Esophagus (tissue), 2 donors: Measurements from ENCODE around the gene SNRK. TPM values are rescaled to one million over a fixed set of nuclear protein-coding genes. Genes with fewer than 3 reads are reported as not detected.
A peak's percentile ranks its signal among the peaks of the same experiment; 100 is the strongest.
"Not testable (repeated sequence)": the region's sequence is repeated elsewhere in the genome, so short reads cannot be mapped to it uniquely, and the experiment has no call there.

ENCODE experiments used
- H3K27ac ChIP-seq, 2 donors: one replicate each; pipeline ENCODE4 v1.5.1; 2013; ENCODE audit warnings: low read depth in 2 of 2, mild to moderate bottlenecking in 2 of 2, inconsistent platforms in 1 of 2, low read length in 1 of 2, moderate library complexity in 1 of 2
- H3K27me3 ChIP-seq, 2 donors: one replicate each; pipeline ENCODE4 v1.6.1; 2013; ENCODE audit warnings: low read length in 2 of 2, control low read depth in 1 of 2, mild to moderate bottlenecking in 1 of 2; ENCODE audit not compliant: insufficient read depth in 2 of 2, control insufficient read depth in 1 of 2
- H3K36me3 ChIP-seq, 2 donors: one replicate each; pipeline ENCODE4 v1.6.1; 2013; ENCODE audit warnings: low read length in 1 of 2; ENCODE audit not compliant: control insufficient read depth in 2 of 2, insufficient read depth in 2 of 2
- H3K4me1 ChIP-seq, 2 donors: one replicate each; pipeline ENCODE4 v1.6.1; 2013; ENCODE audit warnings: low read length in 1 of 2; ENCODE audit not compliant: control insufficient read depth in 2 of 2, insufficient read depth in 2 of 2
- H3K4me3 ChIP-seq, 2 donors: one replicate each; pipeline ENCODE4 v1.5.1; 2013; ENCODE audit warnings: low read length in 2 of 2, mild to moderate bottlenecking in 2 of 2, low read depth in 1 of 2, moderate library complexity in 1 of 2
- H3K9me3 ChIP-seq, 2 donors: one replicate each; pipeline ENCODE4 v1.6.1; 2013; ENCODE audit warnings: mild to moderate bottlenecking in 2 of 2, low read depth in 1 of 2, low read length in 1 of 2, moderate library complexity in 1 of 2; ENCODE audit not compliant: control insufficient read depth in 2 of 2, insufficient read depth in 1 of 2
- WGBS, 2 donors: extraction: QIAGEN DNeasy Blood & Tissue Kit; methylation state at CpG; one replicate each; pipeline ENCODE4 v1.1.7; 2013; 5-methylcytosine and 5-hydroxymethylcytosine counted together
- polyA plus RNA-seq, 2 donors: library from polyadenylated mRNA; stranded (reverse); fragments of 200-250 nt; gene quantifications; one replicate each; pipeline ENCODE4 v1.2.3, GENCODE V29; 2013
- donor health status: healthy with polysubstance abuse.
- donor health status: Bipolar disorder and iron deficiency.

The SNRK gene
- polyA plus RNA-seq, 2 donors = 11.1 to 11.3 TPM

- Histone ChIP-seq H3K4me1 (peaks cover 0 to 3% of the 10 kb centered on the region in 2 donors), H3K4me3 (no peak overlapping the region), H3K9me3 (no peaks in the 10 kb centered on the region), H3K36me3 (peaks cover 16 to 28% of the 10 kb centered on the region in 2 donors), H3K27me3 (no peaks in the 10 kb centered on the region), H3K27ac (no peak overlapping the region)
- 86 to 87% methylated on average over 6 of the region's 6 CpGs for WGBS, 2 donors
These were observed 59.5 kb downstream of the SNRK start for GRCh38 chr3:43345877-43346276.

DNA sequence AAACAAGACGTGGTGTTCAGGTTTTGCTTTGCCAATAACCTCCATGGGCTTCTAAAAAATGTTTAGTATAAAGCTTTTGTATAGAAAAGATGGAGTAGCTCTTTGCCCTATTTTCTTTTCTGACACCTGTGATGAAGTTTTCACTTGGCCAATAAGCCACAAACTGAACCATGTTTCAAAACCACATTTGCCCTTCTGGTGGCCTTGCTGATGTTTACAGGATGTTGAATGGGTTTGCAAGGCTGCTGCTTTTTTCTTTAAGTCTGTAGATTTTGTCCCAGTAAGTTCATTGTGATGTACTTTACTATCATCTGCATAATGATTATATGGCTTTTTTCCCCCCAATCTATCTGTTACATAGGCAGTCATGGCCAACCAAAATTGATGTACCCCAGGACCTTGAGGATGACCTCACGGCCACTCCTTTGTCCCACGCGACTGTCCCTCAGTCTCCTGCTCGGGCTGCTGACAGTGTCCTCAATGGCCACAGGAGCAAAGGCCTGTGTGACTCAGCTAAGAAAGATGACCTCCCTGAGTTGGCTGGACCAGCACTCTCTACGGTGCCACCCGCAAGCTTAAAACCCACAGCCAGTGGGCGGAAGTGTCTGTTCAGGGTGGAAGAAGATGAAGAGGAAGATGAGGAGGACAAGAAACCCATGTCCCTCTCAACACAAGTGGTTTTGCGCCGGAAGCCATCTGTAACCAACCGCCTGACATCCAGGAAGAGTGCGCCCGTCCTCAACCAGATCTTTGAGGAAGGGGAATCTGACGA is 60.8 kb downstream of the SNRK start:
- peak overlapping the region; percentile 46 to 52 for H3K27ac ChIP-seq
- peaks cover 12 to 28% of the 10 kb centered on the region in 2 donors for H3K36me3 ChIP-seq
- 82 to 89% methylated on average over 14 of the region's 14 CpGs for WGBS, 2 donors
- peaks cover 0 to 3% of the 10 kb centered on the region in 2 donors for H3K4me1 ChIP-seq
- no peaks in the 10 kb centered on the region for H3K27me3 ChIP-seq
- H3K9me3 ChIP-seq = no peaks in the 10 kb centered on the region
- H3K4me3 ChIP-seq = no peak overlapping the region

DNA sequence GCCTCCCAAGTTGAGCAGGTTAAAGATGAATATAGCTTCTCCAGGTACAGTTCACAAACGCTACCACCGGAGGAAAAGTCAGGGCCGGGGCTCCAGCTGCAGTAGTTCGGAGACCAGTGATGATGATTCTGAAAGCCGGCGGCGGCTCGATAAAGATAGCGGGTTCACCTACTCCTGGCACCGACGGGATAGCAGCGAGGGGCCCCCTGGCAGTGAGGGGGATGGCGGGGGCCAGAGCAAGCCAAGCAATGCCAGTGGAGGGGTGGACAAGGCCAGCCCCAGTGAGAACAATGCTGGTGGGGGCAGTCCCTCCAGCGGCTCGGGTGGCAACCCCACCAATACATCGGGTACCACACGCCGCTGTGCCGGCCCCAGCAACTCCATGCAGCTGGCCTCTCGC is 61.4 kb downstream of the SNRK start:
- H3K4me3 ChIP-seq = no peak overlapping the region
- no peaks in the 10 kb centered on the region for H3K9me3 ChIP-seq
- H3K27ac ChIP-seq = peak overlapping the region in 1 of 2 donors; percentile 46
- peaks cover 8 to 26% of the 10 kb centered on the region in 2 donors for H3K36me3 ChIP-seq
- H3K27me3 ChIP-seq = no peaks in the 10 kb centered on the region
- H3K4me1 ChIP-seq = peaks cover 0 to 3% of the 10 kb centered on the region in 2 donors
- WGBS, 2 donors = 97 to 98% methylated on average over 18 to 20 of the region's 20 CpGs

DNA sequence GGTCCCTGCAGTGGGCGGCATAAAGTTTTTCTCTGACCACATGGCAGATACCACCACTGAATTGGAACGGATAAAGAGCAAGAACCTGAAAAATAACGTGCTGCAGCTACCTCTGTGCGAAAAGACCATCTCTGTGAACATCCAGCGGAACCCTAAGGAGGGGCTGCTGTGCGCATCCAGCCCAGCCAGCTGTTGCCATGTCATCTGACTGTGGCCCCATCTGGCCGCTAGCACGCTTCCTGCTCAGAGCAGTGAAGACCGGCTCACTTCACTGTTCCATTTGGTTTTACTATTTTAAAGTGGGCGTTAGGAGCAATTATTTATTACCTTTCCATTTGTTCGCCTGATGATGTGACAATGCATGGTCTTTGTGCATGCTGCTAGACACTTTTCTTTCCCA is 62.0 kb downstream of the SNRK start:
- 95 to 96% methylated on average over 11 of the region's 11 CpGs for WGBS, 2 donors
- no peak overlapping the region for H3K4me3 ChIP-seq
- H3K27ac ChIP-seq = no peak overlapping the region
- peaks cover 8 to 24% of the 10 kb centered on the region in 2 donors for H3K36me3 ChIP-seq
- no peaks in the 10 kb centered on the region for H3K27me3 ChIP-seq
- no peaks in the 10 kb centered on the region for H3K9me3 ChIP-seq
- H3K4me1 ChIP-seq = peaks cover 0 to 3% of the 10 kb centered on the region in 2 donors

DNA sequence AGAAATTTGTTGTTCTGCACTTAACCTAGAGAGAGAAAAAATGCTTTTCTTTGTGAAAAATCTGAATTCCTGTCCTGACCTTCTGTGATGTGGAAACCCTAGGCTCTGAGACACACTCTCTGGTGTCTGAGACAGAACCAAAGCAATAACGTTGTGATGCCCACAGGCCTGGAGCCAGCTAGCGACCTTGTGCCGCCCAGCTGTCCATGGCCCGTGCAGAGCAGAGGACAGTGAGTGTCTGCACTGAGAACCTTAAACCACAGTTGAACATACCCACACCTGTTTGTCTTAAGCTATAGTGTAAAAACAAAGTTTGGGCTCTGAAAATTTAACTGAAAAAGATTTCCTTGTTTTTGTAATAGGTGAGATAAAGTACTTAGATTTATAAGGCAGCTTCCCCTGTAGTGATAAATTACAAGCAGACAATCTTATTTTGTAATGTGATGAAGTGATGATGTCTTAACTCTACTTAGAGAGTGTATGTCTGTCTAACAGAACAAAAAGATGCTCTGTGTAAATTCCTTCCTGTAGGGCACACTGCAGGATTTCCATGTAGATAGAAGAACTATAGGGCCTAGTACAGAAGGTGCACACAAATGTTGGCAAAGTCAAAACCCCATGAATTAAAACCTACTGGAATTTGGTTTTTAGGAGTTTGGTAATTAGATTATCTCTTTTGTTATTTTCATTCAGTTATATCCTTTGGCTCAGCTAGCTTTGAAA is 62.7 kb downstream of the SNRK start:
- 86 to 89% methylated on average over 4 of the region's 4 CpGs for WGBS, 2 donors
- peaks cover 0 to 3% of the 10 kb centered on the region in 2 donors for H3K9me3 ChIP-seq
- peaks cover 8 to 19% of the 10 kb centered on the region in 2 donors for H3K36me3 ChIP-seq
- H3K4me3 ChIP-seq = no peak overlapping the region
- H3K27ac ChIP-seq = no peak overlapping the region
- no peaks in the 10 kb centered on the region for H3K27me3 ChIP-seq
- H3K4me1 ChIP-seq = peaks cover 0 to 3% of the 10 kb centered on the region in 2 donors

DNA sequence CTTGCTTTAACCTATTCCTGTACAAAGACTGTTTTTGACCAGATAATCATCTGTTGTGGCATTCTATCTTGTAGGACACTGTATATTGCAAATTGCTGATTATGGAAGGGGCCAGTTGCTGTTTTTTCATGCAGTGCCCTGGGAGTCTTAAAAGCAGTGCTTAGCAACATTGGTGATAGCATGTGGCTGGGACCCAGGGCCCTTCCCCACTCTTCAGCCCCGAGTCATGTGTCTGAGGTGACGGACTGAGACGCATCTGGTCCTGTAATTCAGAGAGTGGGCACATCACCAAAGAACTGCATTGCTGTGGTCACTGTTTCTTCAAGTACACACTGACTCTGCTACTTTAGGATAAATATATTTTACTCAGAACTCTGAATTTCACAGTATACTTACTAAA is 63.4 kb downstream of the SNRK start:
- H3K9me3 ChIP-seq = peaks cover 3 to 5% of the 10 kb centered on the region in 2 donors
- 93 to 95% methylated on average over 3 of the region's 3 CpGs for WGBS, 2 donors
- peaks cover 0 to 3% of the 10 kb centered on the region in 2 donors for H3K4me1 ChIP-seq
- H3K27me3 ChIP-seq = no peaks in the 10 kb centered on the region
- H3K4me3 ChIP-seq = no peak overlapping the region
- H3K36me3 ChIP-seq = peaks cover 8 to 18% of the 10 kb centered on the region in 2 donors
- no peak overlapping the region for H3K27ac ChIP-seq

GRCh38 chr3:43353393-43353792 is 67.1 kb downstream of the SNRK start:
- no peaks in the 10 kb centered on the region for H3K4me1 ChIP-seq
- H3K4me3 ChIP-seq = no peak overlapping the region
- no peak overlapping the region for H3K27ac ChIP-seq
- 96 to 100% methylated on average over 1 of the region's 1 CpG for WGBS, 2 donors
- peaks cover under 1 to 3% of the 10 kb centered on the region in 2 donors for H3K36me3 ChIP-seq
- peaks cover 3 to 6% of the 10 kb centered on the region in 2 donors for H3K9me3 ChIP-seq
- no peaks in the 10 kb centered on the region for H3K27me3 ChIP-seq

DNA sequence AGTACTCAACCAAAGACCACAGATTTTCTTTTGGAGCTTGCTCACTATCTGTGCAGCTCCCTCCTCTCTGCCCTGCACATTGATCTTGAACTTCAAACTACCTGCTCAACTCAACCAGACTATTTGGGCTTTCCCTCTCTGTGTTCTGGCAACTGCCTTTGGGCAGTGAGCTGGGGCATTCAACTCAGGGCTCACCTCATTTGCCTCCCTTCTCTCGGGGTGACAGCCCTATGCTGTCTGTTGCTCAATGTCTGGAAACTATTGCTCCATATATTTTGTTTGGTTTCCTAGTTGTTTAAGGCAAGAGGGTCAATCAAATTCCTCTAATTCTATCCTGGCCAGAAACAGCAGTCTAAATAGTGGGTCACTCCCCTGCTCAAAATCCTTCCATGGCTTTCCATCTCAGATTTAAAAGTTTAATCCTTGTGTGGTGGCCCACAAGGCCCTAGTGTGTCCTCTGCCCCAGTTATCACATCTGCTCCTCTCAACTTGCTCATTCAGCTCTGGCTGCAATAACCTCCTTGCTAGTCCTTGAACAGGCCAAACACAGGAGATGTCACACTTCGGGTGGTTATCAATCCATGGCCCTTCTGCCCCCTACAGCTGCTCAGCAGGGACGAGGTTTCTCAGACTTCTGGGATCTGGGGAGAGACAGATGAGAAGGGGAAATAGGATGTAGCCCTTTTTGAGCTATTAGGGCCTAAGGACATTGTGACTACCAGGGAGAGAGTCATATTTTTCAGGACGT is 67.8 kb downstream of the SNRK start:
- H3K36me3 ChIP-seq = peaks cover 0 to 3% of the 10 kb centered on the region in 2 donors
- no peak overlapping the region for H3K27ac ChIP-seq
- peaks cover 3 to 6% of the 10 kb centered on the region in 2 donors for H3K9me3 ChIP-seq
- WGBS, 2 donors = 88 to 89% methylated on average over 4 of the region's 4 CpGs
- no peaks in the 10 kb centered on the region for H3K4me1 ChIP-seq
- no peak overlapping the region for H3K4me3 ChIP-seq
- H3K27me3 ChIP-seq = no peaks in the 10 kb centered on the region

- not testable (repeated sequence) for H3K27me3 ChIP-seq, H3K4me1 ChIP-seq, H3K36me3 ChIP-seq, H3K27ac ChIP-seq, H3K9me3 ChIP-seq, H3K4me3 ChIP-seq
- 98 to 100% methylated on average over 2 of the region's 2 CpGs for WGBS, 2 donors
These were observed 69.7 kb downstream of the SNRK start for GRCh38 chr3:43356033-43356432.
